ENCODE results near the gene MLH3. TPM values are rescaled to one million over a fixed set of nuclear protein-coding genes. Genes with fewer than 3 reads are reported as not detected.

Gene MLH3
- 10 to 100 TPM; 32.2 to 49.3 (median 38.2) TPM for polyA plus RNA-seq (ENCODE audit: insufficient read depth in 1 of 5, insufficient read length in 5 of 5, low replicate concordance in 1 of 5)
- long read RNA-seq, donor 1, full-length matches to known transcripts: 10 of 16 reads
- long read RNA-seq, donor 1, partial matches to known transcripts: 6 of 16 reads
- long read RNA-seq, donor 1, other reads (novel, unspliced or antisense): 0 of 16 reads
- long read RNA-seq, donor 2, full-length matches to known transcripts: 4 of 4 reads
- long read RNA-seq, donor 2, partial matches to known transcripts: 0 of 4 reads
- long read RNA-seq, donor 2, other reads (novel, unspliced or antisense): 0 of 4 reads
- long read RNA-seq, donor 3, full-length matches to known transcripts: 7 of 7 reads
- long read RNA-seq, donor 3, partial matches to known transcripts: 0 of 7 reads
- long read RNA-seq, donor 3, other reads (novel, unspliced or antisense): 0 of 7 reads
- long read RNA-seq, donor 4, full-length matches to known transcripts: 8 of 8 reads
- long read RNA-seq, donor 4, partial matches to known transcripts: 0 of 8 reads
- long read RNA-seq, donor 4, other reads (novel, unspliced or antisense): 0 of 8 reads
- long read RNA-seq, donor 5, full-length matches to known transcripts: 7 of 14 reads
- long read RNA-seq, donor 5, partial matches to known transcripts: 7 of 14 reads
- long read RNA-seq, donor 5, other reads (novel, unspliced or antisense): 0 of 14 reads
- long read RNA-seq, donor 6, transcript MLH3-207 (2 exons, 700 nt): major isoform, 5 of 12 reads
- long read RNA-seq, donor 6, partial matches to known transcripts: 7 of 12 reads
- long read RNA-seq, donor 6, other reads (novel, unspliced or antisense): 0 of 12 reads
- long read RNA-seq, donor 7, full-length matches to known transcripts: 5 of 5 reads
- long read RNA-seq, donor 7, partial matches to known transcripts: 0 of 5 reads
- long read RNA-seq, donor 7, other reads (novel, unspliced or antisense): 0 of 5 reads
- long read RNA-seq, donor 8: 0 reads

GRCh38 chr14:75050852-75051555 lies at the start of gene MLH3:
Gene MLH3, minus strand, starts transcription at chr14:75051467. Its CDS starts 1,812 bp downstream, at chr14:75049655.
- peak; percentile 85 to 88 for DNase-seq

GRCh38 chr14:75098682-75099081 lies 47.4 kb upstream of the MLH3 start:
- DNase-seq: no peak

GRCh38 chr14:75098212-75098611 lies 46.9 kb upstream of the MLH3 start:
- DNase-seq: no peak

GRCh38 chr14:75096959-75097358 lies 45.7 kb upstream of the MLH3 start:
- DNase-seq: no peak

GRCh38 chr14:75095690-75096089 lies 44.4 kb upstream of the MLH3 start:
- DNase-seq: no peak

GRCh38 chr14:75094896-75095295 lies 43.6 kb upstream of the MLH3 start:
- no peak for DNase-seq

GRCh38 chr14:75092698-75093097 lies 41.4 kb upstream of the MLH3 start:
- no peak for DNase-seq

GRCh38 chr14:75091251-75091650 lies 40.0 kb upstream of the MLH3 start:
- no peak for DNase-seq

GRCh38 chr14:75090353-75090752 lies 39.1 kb upstream of the MLH3 start:
- no peak for DNase-seq

GRCh38 chr14:75088566-75089373 lies 37.5 kb upstream of the MLH3 start:
- peak; percentile 31 to 61 for DNase-seq

- DNase-seq: no peak
Measured at GRCh38 chr14:75088153-75088552, 36.9 kb upstream of the MLH3 start.

- DNase-seq: no peak
Measured at GRCh38 chr14:75084513-75084912, 33.2 kb upstream of the MLH3 start.

GRCh38 chr14:75083271-75083670 lies 32.0 kb upstream of the MLH3 start:
- no peak for DNase-seq

- DNase-seq: no peak
Measured at GRCh38 chr14:75081660-75082229, 30.5 kb upstream of the MLH3 start.

GRCh38 chr14:75079521-75079920 lies 28.3 kb upstream of the MLH3 start:
- no peak for DNase-seq

GRCh38 chr14:75077794-75078193 lies 26.5 kb upstream of the MLH3 start:
- DNase-seq: no peak

- DNase-seq: no peak
Measured at GRCh38 chr14:75070383-75070782, 19.1 kb upstream of the MLH3 start.

- DNase-seq: no peak
Measured at GRCh38 chr14:75069811-75070145, 18.5 kb upstream of the MLH3 start.

- DNase-seq: peak; percentile 95
Measured at GRCh38 chr14:75069121-75069810, 18.0 kb upstream of the MLH3 start, which contains the start of gene ZC2HC1C. Gene ZC2HC1C, plus strand, starts transcription at chr14:75069641. Its CDS starts 933 bp downstream, at chr14:75070574.
